Left lobe of liver (tissue), 2 donors: ENCODE results near the gene NUP133. TPM values are rescaled to one million over a fixed set of nuclear protein-coding genes. Genes with fewer than 3 reads are reported as not detected.
"Not testable (repeated sequence)": the region's sequence is repeated elsewhere in the genome, so short reads cannot be mapped to it uniquely, and the experiment has no call there.

Experiments used
- ATAC-seq: fragments of 200-7000 bp; cut with Tn5 transposase; one replicate; pipeline ENCODE4 v1.9.1; 2020; ENCODE audit warnings: mild to moderate bottlenecking, moderate library complexity
- DNase-seq: peaks from one replicate; pipeline ENCODE4 v3.0.0-alpha.2; 2020; ENCODE audit warnings: low spot score
- total RNA-seq: library from RNA; stranded (reverse); gene quantifications from one replicate; pipeline ENCODE4 v1.2.1, GENCODE V29; 2021
- donor health status: DM: no; HTN: no; CAD: no; lungs with moderate emphysema.
- donor health status: DM: no; HTN: yes; CAD: no.

NUP133 gene
- total RNA-seq, 1 donor from 2014 or later = 12.1 TPM

DNA sequence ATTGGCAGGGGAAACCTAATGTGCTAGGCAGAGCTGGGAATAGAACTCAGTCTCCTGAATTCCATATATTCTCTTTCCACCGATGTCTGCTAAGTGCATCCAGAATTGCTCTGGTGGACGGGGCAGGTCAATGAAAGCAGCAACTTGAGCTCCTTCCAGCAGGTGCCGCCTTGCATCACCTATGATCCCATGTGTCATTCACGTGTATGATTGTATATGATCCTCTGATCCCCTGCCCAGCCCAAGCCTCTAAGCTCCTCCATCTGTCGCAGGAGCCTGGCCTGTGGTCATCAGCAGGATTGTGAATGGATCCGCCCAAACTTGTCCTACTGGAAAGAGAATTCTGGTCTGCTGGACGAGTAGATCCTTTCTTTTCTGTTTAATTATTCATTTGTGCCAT is 87.4 kb downstream of the NUP133 start:
- ATAC-seq (no peak), DNase-seq (no peak)

DNA sequence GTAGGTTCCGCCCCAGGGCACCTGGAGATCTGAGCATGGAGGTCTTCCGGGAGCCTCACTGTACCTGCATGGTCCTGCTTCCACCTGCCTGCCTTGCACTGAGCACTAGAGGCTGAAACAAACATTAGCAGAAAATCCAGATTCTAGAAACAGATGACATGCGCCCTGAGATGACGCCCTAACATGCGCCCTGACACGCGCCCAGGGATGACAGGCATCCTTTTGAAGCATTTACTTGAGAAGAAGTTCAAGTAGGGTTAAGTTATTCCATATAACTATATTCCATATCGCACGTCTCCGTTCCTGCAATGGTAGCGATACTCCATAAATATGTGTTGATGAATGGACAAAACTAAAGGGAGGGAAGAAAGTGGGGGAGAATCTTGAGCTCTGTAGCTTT is 87.9 kb downstream of the NUP133 start:
- DNase-seq = no peak
- ATAC-seq = no peak

DNA sequence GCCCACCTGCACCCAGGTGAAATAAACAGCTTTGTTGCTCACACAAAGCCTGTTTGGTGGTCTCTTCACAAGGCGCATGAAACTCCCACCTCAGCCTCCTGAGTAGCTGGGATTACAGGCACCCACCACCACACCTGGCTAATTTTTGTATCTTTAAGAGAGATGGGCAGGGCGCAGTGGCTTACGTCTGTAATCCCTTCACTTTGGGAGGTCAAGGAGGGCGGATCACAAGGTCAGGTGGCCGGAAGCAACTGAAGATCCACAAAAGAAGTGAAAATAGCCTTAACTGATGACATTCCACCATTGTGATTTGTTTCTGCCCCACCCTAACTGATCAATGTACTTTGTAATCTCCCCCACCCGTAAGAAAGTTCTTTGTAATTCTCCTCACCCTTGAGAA is 89.6 kb downstream of the NUP133 start:
- ATAC-seq = not testable (repeated sequence)

DNA sequence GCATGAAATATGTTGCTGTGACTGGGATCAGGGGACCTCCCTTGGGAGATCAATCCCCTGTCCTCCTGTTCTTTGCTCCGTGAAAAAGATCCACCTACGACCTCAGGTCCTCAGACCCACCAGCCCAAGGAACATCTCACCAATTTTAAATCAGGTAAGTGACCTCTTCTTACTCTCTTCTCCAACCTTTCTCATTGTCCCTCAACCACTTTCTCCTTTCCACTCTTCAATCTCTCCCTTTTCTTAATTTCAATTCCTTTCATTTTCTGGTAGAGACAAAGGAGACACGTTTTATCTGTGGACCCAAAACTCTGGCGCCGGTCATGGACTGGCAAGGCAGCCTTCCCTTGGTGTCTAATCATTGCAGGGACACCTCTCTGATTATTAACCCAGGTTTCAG is 95.3 kb downstream of the NUP133 start:
- not testable (repeated sequence) for DNase-seq, ATAC-seq

More for the DNA sequence above, 89.6 kb downstream of the NUP133 start:
- DNase-seq = not testable (repeated sequence)

DNA sequence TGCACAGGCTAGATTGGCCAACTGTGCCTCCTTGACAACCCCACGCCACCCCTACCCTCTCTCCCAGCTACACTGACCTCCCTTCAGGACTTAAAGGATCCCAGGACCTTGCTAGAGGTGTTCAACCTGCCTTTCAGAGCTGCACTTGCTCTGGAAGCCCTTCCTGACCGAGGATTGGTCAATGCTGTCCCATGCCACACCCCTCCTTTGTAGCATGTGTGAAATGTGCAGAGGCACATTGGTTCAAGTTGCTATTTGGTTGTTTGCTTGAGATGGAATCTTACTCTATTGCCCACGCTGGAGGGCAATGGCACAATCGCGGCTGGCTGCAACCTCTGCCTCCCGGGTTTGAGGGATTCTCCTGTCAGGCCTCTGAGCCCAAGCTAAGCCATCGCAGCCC is 96.1 kb downstream of the NUP133 start:
- ATAC-seq = no peak
- DNase-seq = no peak

DNA sequence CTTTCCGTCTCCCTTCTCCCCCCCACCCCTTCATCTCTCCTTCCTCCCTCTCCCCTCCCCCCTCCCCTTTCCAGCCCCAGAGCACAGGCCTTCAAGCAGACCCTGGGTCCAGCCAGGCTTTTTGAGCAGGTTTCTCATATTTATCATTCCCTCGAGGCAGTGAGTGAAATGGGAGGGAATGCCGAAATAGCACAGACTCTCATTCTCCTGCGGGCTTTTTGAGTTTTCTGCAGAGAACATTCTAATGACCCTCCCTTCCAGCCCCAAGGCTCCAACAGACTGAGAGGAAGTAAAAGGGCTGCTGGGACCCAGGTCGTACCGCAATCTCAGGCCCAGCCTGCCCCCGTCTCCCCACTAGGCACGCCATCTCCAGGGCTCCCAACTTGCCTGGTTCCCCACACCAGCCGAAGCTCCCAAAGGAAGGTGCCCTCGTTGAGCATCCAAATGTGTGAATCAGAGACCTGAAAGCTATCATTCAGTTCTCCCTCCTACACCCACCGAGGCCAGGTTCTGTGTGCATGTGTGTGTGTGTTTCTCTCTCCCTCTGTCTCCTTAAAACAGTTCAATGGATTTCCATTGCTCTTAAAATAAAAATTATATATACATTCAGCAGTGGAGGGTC is 96.6 kb downstream of the NUP133 start:
- DNase-seq = no peak
- ATAC-seq = no peak

DNA sequence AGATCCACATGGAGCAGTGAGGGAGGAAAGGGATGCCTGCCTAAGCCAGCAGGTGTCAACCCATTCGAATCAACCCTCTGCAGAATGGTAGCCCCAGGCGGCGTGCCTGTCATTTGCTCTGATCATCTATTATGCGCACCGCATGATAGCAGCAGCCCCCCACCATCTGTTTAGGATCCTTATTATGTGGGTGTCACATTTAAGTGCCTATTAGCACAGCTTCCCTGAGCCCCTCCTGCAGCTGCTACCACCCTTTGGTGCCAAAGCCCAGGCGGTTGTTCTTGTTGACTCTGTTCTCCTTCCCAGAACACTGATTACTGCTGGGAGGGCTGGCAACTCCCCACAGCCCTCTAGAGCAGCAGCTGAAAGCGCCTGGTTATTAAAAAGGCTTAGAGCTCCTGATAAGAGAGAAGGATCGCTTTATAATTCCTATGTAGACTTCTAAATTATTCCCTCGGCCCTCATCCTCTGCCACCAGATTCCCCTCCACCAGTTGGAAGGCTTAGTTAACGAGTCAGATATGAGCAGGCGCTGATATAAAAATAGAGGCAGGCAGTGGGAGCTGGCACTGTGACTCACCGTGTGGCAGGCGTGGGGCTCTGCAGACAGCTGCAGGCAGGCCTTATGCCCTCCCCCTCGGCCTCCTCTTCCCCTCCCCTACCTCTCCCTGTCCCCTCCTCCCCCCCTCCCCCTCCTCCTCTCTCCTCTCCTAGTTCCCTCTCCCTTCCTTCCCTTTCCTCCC is 97.3 kb downstream of the NUP133 start:
- no peak for DNase-seq
- no peak for ATAC-seq

DNA sequence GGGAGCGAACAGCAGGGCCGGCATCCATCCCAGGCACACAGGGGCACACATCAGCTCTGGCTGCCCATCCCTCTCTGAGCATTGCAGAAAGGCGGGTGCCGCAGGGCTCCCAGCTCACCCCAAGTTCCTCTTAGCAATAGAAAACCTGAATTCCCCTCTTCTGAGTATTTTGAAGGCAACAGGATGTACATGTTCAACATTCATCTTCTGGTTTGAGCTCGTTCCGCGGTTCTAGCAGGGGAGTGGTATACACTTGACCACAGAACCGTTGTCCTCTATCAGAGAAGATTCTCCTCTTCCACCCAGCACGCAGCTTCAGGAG is 97.8 kb downstream of the NUP133 start:
- DNase-seq (no peak), ATAC-seq (no peak)

DNA sequence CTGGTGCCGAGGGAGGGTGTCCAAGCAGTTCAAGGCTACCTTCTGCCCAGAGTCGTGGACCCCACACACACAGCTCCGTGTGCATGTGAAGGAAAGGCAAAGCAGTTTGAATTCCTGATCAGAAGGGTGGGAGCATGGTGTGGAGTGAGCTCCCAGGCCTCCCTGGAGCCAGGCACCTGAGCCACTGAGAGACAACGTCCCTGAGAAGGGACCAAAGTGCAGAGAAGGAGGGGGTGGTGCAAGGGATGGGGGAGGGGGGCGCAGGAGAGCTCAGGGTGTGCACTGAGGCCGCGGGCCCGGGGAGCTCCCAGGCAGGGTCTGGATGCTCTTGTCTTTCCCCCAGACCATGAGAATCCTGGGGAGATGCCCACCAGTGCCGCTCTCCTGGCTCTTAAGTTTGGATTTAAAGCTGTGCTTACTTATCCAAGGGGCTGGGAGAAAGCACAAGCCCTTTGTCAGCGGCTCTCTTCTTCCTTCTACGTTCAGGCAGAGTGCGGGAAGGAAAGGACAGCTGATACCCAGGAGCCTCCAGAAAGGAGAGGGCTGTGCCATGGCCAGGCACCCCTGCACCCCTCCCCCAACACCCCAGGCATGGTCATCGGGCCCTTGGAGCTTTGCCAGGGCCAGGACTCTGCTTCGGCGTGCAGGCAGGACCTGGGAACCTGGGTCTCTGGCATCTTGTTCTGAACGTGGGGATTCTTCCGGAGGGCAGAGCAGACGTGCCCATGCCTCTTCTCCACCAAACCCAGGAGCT is 98.3 kb downstream of the NUP133 start:
- DNase-seq (no peak), ATAC-seq (peak; percentile 16)

DNA sequence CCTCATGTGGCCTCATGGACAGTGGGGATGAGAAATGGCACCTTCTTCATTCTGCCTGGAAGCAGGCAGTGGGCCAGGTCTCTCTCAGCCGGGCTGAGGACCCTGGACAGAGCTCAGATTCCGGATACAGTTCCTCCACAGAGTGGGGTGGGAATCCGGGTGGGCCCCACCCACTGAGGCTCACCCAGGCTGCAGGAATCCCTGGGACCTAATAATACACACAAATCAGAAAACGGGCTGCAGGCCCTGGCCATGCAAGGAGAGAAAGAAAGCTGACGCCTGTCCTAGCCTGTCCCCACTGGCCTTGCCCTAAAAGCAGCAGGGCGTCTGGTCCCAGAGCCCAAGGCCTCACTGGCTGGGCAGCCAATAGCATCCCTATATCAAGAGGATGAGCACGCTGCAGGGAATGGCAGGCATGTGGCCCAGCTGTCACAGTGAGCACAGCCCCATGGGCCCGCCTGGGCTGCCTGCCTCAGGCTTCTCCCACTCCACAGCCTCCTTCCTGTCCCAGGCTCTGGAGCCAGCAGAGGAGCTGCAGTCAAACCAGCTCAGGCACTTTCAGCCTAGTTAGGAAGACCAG is 99.6 kb downstream of the NUP133 start:
- ATAC-seq (no peak), DNase-seq (no peak)

DNA sequence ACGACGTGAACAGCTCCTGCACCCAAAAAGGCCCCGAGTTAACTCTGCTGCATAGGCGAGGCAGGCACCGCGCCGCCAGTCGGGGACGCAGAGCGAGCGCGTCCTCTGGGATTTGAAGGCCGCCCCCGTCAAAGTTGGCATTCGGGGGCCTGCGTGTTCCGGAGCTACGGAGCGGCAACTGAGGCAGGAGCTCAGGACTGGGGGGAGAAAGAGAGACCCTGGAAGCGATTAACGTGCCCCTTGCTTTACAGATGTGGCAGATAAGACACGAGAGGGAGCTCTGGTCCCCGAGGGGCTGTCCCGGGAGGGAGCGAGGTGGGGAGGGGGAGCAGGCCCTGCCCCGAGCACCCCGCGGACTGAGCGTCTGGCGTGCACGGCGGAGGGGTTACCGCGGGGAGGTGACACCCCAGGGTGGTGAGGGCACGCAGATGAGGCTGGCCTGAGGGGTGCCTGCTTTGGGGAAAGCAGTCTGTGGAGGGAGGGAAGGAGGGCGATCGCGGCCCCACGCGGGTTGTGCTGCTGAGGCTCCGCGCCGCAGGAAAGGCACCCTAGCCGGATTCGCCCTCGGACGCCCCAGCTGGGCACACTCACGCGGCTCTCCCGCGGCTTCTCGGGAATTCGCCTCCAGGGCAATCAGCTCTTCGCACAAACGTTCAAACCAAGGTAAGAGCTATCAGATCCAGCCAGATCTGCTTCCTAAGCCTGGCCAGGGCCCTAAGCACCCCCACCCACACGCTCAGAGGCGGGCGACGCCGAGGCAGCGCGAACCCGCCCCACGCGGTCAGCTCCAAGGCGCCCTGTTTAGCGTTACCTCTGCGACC is 100.7 kb downstream of the NUP133 start:
- ATAC-seq (no peak), DNase-seq (no peak)

DNA sequence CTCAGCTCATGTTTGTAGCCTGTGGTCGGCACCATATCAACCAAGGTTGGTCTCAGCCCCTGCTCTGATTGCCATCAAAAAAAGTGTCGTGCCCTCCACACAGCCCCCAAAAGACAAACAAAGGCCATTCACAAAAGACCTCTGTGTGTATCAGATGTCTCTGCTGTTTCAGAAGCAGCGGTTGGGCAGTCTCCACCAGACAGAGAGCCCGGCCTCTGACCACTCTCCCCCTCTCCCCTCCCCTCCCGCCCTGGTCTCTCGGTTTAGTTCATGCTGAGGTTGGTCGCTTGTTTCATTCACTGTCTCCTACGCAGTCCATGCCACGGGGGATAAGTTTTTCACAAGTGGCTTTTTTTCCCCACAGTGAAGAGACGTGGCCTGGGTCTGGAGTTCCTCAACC is 101.3 kb downstream of the NUP133 start:
- DNase-seq (no peak), ATAC-seq (no peak)

DNA sequence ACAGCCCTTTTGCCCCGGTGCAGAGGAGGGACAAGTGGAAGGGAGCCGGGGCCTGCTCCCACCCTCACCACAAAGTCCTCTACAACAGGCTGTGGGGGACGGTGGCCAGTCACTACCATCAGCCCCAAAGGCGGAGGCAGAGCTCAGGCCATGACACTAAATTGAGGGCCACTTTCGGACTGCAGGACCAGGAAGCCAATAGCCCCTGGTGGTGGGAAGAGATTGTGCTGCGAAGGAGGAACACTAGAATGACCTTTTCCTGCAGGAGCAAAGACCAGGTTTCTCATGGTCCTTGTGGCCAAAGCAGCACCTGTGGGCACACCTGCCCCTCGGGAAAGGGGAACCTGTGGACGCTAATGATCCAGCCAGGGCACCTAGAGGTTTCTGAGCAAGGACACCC is 104.6 kb downstream of the NUP133 start:
- DNase-seq (no peak), ATAC-seq (no peak)

DNA sequence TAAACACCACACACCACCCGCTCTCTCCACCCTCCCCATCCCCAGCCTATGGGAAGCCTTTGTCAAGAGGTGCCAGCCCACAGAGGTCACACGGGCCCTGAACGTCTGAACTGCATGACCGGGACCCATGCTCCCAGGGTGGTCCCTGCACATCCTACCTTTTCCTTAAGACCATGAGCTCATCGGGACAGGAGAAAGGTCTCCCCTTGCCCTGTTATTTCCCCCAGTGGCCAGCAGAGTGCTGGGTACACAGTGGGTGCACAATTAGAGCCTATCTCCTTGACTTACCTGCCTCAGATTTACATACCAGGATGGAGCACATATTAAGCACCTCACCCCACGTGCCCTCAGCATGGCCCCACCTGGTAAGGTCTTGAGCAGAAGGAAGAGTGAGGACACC is 105.1 kb downstream of the NUP133 start:
- DNase-seq (no peak), ATAC-seq (no peak)

DNA sequence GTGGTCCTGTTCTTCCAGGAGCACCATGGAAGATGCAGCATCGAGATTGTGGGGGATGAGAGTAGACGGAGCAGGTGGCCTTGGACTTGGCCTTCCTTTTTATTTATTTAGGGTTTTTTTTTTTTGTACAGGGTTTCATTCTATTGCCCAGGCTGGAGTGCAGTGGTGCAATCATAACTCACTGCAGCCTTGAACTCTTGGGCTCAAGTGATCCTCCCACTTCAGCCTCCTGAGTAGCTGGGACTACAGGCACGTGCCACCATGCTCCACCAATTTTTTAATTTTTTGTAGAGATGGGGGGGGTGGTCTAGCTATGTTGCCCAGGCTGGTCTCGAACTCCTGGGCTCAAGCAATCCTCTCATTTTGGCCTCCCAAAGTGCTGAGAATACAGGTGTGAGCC is 105.8 kb downstream of the NUP133 start:
- ATAC-seq, DNase-seq: not testable (repeated sequence)

DNA sequence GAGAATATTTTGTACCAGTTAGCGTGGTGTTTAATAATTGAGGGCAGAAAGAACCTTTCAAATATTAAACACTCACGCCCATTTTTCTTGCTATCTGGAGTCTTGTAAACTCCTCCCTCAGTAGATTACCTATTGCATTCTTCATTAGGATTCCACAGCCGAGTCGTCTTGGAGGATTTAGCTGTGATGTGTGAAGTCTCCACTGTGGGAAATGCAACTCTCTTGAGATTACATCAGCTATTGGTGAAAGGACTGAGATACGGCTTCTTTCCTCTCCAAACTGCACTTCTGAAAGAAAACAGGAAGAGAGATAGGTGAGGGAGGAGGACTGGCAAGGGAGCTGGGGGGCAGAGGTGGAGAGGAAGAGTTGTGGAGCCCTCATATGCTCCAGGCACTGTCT is 110.4 kb downstream of the NUP133 start:
- ATAC-seq = no peak
- DNase-seq = no peak

DNA sequence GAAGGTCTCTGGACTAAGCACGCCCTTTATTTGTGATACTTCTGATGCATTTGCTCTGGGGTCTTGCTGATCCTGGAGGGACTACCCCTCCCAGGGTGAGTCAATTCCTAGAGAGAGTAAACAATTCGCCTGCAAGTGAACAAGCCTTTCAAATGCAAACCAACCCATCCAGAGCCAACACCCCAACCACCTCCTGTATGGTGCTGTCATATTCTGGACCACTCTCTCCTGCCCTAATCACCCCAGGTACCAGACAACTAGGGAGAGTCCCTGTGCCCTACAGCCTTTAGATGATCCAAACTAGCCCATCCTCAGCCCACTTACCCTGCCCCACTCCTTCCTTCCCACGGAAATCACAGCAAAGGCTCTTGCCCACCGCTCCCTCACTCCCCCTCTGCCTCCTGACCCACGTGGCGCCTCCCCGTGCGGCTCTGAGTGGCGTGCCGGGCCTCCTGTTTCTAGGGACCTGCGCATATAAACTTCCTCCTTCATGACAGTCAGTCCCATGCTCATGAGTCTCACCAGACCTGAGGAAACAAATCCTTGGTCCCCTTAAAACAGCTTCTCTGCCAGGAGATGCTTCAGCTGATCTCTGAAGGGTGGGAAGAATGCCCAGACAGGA is 111.4 kb downstream of the NUP133 start:
- no peak for ATAC-seq
- DNase-seq = no peak

DNA sequence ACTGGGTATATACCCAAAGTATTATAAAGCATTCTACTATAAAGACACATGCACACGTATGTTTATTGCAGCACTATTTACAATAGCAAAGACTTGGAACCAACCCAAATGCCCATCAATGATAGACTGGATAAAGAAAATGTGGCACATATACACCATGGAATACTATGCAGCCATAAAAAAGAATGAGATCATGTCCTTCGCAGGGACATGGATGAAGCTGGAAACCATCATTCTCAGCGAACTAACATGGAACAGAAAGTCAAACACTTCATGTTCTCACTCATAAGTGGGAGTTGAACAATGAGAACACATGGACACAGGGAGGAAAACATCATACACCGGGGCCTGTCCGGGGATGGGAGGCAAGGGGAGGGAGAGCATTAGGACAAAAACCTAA is 113.6 kb downstream of the NUP133 start:
- DNase-seq, ATAC-seq: not testable (repeated sequence)

DNA sequence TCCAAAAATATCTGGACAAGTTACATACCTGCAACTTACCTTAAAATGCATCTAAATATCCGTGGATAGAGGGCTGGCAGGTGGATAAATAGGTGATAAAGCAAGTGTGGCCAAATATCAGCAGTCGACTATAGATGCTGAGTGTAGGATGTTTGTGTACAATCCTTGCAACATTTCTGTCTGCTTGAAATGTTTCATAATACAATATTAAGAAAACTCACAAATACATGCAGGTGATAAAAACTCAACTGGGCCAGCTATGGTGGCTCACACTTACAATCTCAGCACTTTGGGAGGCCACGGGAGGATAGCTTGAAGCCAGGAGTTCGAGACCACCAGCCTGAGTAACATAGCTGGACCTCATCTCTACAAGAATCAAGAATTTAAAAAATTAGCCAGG is 115.2 kb downstream of the NUP133 start:
- no peak for DNase-seq
- no peak for ATAC-seq
